ENCODE measurements around the gene TBX19. TPM values are rescaled to one million over a fixed set of nuclear protein-coding genes. Genes with fewer than 3 reads are reported as not detected.

Gene TBX19
- total RNA-seq, 4 donors from 2014 or later = 1.8 to 8.5 (median 3.7) TPM

GRCh38 chr1:168293356-168293755 lies 12.7 kb downstream of the TBX19 start:
- Histone ChIP-seq H3K27me3 (no peaks in the 10 kb centered on the region), H3K27ac (no peak overlapping the region), H3K4me1 (no peaks in the 10 kb centered on the region), H3K4me3 (no peak overlapping the region), H3K36me3 (peaks cover 0 to 42% (median 5%) of the 10 kb centered on the region in 3 donors), H3K9me3 (no peaks in the 10 kb centered on the region)
- TF ChIP-seq POLR2A (IDR thresholded peaks at IDR 0.05) = no peak
- TF ChIP-seq EP300 (IDR thresholded peaks at IDR 0.05) = no peak
- no peak for DNase-seq (ENCODE audit: low spot score in 2 of 2)
- WGBS, 2 donors = 70 to 100% methylated on average over 1 of the region's 1 CpG

GRCh38 chr1:168295411-168296114 lies 14.9 kb downstream of the TBX19 start:
- Histone ChIP-seq H3K9me3 (no peaks in the 10 kb centered on the region), H3K27ac (no peak overlapping the region), H3K36me3 (peaks cover 0 to 55% (median 5%) of the 10 kb centered on the region in 3 donors), H3K4me1 (no peaks in the 10 kb centered on the region), H3K27me3 (no peaks in the 10 kb centered on the region), H3K4me3 (no peak overlapping the region)
- 89 to 97% methylated on average over 8 of the region's 8 CpGs for WGBS, 2 donors
- DNase-seq (ENCODE audit: low spot score in 2 of 2) = no peak
- TF ChIP-seq CTCF (IDR thresholded peaks at IDR 0.05) (no peak), EP300 (IDR thresholded peaks at IDR 0.05) (no peak), POLR2A (IDR thresholded peaks at IDR 0.05) (no peak)

- H3K27ac ChIP-seq = no peak overlapping the region
- TF ChIP-seq CTCF (IDR thresholded peaks at IDR 0.05) = no peak
- no peak for TF ChIP-seq EP300 (IDR thresholded peaks at IDR 0.05)
- TF ChIP-seq POLR2A (IDR thresholded peaks at IDR 0.05) = no peak
- H3K4me1 ChIP-seq = no peaks in the 10 kb centered on the region
- H3K9me3 ChIP-seq = no peaks in the 10 kb centered on the region
- DNase-seq (ENCODE audit: low spot score in 2 of 2) = no peak
- no peaks in the 10 kb centered on the region for H3K27me3 ChIP-seq
- H3K36me3 ChIP-seq = peaks cover 0 to 45% (median 5%) of the 10 kb centered on the region in 3 donors
- 84 to 85% methylated on average over 7 of the region's 7 CpGs for WGBS, 2 donors
- H3K4me3 ChIP-seq = no peak overlapping the region
Observed at GRCh38 chr1:168297019-168297730, 16.5 kb downstream of the TBX19 start.

- no peak overlapping the region for H3K27ac ChIP-seq
- WGBS, 2 donors = 93 to 96% methylated on average over 3 of the region's 3 CpGs
- no peaks in the 10 kb centered on the region for H3K4me1 ChIP-seq
- H3K9me3 ChIP-seq = no peaks in the 10 kb centered on the region
- no peaks in the 10 kb centered on the region for H3K27me3 ChIP-seq
- peaks cover 0 to 37% (median 1%) of the 10 kb centered on the region in 3 donors for H3K36me3 ChIP-seq
- no peak for DNase-seq (ENCODE audit: low spot score in 2 of 2)
- TF ChIP-seq CTCF (IDR thresholded peaks at IDR 0.05) (no peak), POLR2A (IDR thresholded peaks at IDR 0.05) (no peak), EP300 (IDR thresholded peaks at IDR 0.05) (no peak)
- no peak overlapping the region for H3K4me3 ChIP-seq
Observed at GRCh38 chr1:168298446-168298845, 17.8 kb downstream of the TBX19 start.

GRCh38 chr1:168300626-168301025 lies 19.9 kb downstream of the TBX19 start:
- no peak overlapping the region for H3K27ac ChIP-seq
- H3K36me3 ChIP-seq = peaks cover 0 to 41% (median 0%) of the 10 kb centered on the region in 3 donors
- DNase-seq (ENCODE audit: low spot score in 2 of 2) = no peak
- H3K27me3 ChIP-seq = no peaks in the 10 kb centered on the region
- 88% methylated on average over 2 of the region's 2 CpGs for WGBS, 2 donors
- no peak for TF ChIP-seq EP300 (IDR thresholded peaks at IDR 0.05)
- no peak for TF ChIP-seq POLR2A (IDR thresholded peaks at IDR 0.05)
- TF ChIP-seq CTCF (IDR thresholded peaks at IDR 0.05) = no peak
- H3K4me3 ChIP-seq = no peak overlapping the region
- H3K9me3 ChIP-seq = no peaks in the 10 kb centered on the region
- H3K4me1 ChIP-seq = no peaks in the 10 kb centered on the region

Measured in tibial nerve (tissue), 4 donors.